Endometrial microvascular endothelial cells (primary cell): ENCODE results near the gene RELL1. TPM values are rescaled to one million over a fixed set of nuclear protein-coding genes. Genes with fewer than 3 reads are reported as not detected.

Experiments
- in situ Hi-C: cut with HindIII; loops from 2 replicates; pipeline ENCODE4 v1.10.0; 2017; ENCODE audit warnings: low sequenced_read_pairs, low pct_unique_long_range_greater_than_20kb; ENCODE audit errors: inconsistent ontology term
- total RNA-seq: library from RNA; depleted of rRNA; stranded (reverse); fragments of >200 nt; gene quantifications from one replicate; pipeline ENCODE4 v1.2.3, GENCODE V29; 2015; ENCODE audit errors: inconsistent ontology term

The RELL1 gene, protein sequence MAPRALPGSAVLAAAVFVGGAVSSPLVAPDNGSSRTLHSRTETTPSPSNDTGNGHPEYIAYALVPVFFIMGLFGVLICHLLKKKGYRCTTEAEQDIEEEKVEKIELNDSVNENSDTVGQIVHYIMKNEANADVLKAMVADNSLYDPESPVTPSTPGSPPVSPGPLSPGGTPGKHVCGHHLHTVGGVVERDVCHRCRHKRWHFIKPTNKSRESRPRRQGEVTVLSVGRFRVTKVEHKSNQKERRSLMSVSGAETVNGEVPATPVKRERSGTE
- 214 TPM for total RNA-seq

DNA sequence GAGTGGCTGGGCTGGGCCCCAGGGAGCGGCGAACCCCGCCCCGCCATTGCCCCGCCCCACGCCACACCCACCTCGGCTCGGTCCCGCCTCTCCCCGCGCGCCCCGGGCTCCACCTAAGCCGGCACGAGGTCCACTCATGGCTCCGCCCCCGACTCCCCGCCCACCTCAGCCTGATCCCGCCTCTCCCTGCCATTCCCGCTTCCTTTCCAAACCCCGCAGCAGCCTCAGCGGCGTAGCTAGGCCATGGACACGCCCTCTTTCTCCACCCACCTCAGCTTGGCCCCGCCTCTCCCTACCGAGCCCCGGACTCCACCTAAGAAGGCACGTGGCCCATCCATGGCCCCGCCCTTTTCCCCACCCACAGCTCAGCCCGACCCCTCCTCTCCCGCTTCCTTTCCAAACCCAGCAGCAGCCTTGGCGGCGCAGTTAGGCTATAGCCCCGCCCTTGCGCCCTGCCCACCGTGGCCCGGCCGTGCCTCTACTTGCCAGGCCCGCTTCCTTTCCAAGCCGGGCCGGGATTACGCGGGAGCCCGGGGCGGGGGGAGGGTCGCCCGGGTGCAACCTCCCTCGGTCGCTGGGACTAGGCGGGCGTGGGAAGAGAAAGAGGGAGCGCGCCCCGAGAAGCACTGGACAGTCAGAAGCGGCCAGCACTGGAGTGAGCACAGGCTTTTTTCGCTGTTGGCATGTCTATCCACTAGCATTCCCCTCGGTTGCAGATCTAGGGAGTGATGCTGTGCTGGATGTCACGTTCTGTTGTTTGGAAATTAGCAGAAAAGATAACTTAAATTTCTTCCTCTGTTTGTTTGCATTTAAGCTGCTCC, at the start of gene RELL1:
RELL1 (minus strand) TSS at position 4 of the 821 bp plus-strand sequence. CDS start 89 bp downstream, outside the sequence.
- in situ Hi-C loops: loop anchor here (5.0 kb wide), 1 partner anchor 34 kb away; no protein-coding TSS in a partner anchor

DNA sequence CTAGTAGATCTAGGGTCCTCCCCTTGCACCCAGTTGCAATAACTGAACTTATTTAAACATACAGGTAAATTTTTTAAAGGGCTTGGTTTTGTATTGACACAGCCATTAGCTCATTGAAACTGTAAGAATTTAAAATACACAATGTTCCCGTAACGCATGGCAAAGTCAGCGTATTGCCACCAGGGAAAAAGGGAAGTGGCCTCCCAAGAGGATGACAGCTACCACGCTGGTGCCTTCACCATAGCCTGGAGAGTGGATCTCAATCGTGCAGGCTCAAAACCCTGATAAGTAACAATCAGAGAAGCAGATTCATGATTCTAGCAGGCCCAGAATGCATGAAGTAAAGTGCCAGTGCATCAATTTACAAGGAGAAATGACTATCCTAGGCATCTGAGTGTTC, 49.4 kb upstream of the RELL1 start:
- in situ Hi-C loops: no loop called here

DNA sequence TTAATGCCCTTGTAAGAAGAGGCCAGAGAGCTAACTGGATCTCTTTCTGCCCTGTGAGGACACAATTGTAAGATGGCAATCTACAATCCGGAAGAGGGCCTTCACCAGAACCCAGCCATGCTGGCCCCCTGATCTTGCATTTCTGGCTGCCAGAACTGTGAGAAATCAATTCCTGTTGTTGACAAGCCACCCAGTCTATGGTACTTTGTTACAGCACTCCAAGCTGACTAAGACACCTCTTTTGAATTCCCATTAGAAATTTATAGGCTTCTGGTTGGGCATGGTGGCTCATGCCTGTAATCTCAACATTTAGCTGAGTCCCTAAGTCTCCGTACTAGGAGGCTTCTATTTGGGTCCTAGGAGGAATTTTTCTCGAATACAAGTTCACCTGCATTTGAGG, 48.8 kb upstream of the RELL1 start:
- in situ Hi-C loops: no loop called here

- in situ Hi-C loops: no loop called here
These were observed 47.2 kb upstream of the RELL1 start for GRCh38 chr4:37733240-37733867.

DNA sequence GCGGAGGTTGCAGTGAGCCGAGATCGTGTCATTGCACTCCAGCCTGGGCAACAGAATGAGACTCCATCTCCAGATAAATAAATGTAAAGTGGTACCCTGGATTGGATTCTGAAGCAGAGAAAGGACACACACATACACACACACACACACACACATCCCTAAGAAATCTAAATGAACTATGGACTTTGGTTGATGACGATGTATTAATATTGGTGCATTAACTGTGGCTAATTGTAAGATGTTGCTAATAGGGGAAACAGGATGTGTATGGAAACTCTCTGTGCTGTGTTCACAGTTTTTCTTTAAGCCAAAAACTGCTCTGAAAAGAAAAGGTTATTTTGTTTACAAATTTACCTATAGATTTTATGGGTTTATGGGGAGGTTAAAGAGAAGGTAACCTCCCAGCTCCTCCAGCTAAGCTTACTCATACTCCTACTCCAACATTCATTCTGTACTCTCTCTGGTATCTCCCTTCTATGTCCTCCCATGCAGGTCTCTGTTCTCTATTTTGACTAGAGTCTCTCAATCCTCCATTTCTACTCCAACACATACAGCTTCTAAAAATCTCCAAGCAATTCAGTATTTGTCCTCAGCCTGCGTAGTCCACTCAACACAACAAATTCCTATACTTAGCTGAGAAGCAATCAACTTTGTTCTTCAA, 46.5 kb upstream of the RELL1 start:
- in situ Hi-C loops: no loop called here

GRCh38 chr4:37729649-37730004, 43.5 kb upstream of the RELL1 start:
- in situ Hi-C loops: no loop called here

DNA sequence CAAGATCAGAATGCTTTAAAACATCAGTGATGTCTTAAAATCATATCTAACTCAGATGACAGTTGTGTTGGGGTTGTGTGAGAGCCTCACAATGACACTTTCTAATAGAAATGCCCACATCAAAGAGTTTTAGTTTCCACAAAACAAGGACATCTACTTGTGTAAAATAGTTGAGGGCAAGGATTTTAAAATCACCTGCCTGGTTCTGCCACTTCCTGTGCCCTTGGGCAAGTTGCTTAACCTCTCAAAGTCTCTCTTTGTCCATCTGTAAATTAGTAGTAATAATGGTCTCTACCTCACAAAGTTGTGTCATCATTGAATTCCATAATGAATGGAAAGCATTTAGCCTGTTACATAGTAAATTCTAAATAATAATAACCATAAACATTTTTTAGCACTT, 41.9 kb upstream of the RELL1 start:
- in situ Hi-C loops: no loop called here

DNA sequence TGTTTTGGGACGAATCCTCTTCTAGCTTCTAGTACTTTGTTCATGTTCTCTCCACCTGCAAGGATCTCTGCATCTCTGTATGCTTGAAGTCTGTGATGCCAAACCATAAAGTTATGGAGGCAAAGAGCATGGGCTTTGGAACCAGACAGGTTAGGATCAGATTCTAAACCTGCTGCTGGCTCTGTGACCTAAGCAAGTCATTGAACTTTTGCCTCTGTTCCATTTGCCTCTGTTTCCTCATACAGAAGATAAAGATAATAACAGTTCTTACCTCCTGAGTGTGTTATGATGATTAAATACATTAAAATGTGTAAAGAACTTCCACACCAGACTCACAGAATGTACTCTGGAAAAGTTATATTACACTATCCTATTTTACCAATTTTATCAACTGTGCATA, 41.5 kb upstream of the RELL1 start:
- in situ Hi-C loops: no loop called here

GRCh38 chr4:37726666-37727065, 40.5 kb upstream of the RELL1 start:
- in situ Hi-C loops: no loop called here

GRCh38 chr4:37725718-37726117, 39.5 kb upstream of the RELL1 start:
- in situ Hi-C loops: no loop called here

DNA sequence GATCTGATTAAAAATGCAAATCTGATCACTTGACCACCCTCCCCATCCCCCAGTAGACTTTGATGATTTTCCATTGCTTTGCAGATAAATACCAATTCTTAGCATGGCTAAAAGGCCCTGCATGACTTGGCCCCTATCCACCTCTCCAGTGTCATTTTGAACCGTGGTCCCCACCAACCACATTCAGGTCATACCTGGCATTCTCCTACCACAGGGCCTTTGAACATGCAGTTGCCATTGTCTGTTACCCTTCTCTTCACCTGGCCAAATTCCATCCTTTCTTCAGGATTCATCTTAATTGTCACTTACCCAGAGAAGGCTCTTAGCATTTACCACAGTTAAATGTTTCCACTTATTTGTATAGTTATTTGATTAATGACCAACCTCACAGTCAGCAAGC, 36.9 kb upstream of the RELL1 start:
- in situ Hi-C loops: no loop called here

DNA sequence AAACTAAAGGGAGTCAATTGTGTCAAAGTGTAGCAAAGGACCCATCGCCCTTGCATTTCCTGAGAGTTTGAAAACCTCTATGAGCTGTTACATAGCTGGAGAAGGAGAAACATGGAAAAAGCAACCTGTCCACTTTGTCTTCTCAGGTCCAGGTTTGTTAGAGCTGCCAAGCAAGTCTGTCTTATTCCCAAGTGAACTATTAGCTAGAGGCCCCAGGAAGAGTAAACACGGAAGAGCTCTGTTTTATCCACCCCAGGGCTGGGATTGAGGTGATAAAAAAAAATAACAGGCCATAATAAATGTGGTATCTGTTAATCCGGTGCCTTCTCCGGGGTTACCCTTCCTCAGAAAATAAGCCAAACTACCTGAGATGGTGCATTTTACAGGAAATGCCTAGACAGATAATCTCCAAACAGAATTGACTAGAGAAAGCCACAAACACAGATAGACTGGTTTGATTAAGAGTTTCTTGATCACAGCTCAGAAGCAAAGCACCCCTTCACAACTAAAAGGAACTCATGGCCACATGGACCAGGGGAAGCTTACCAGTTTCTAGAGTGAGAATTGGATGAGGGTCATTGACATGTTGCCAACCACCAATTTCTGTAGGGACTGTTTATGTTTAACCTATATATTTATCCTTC, 35.9 kb upstream of the RELL1 start:
- in situ Hi-C loops: no loop called here

DNA sequence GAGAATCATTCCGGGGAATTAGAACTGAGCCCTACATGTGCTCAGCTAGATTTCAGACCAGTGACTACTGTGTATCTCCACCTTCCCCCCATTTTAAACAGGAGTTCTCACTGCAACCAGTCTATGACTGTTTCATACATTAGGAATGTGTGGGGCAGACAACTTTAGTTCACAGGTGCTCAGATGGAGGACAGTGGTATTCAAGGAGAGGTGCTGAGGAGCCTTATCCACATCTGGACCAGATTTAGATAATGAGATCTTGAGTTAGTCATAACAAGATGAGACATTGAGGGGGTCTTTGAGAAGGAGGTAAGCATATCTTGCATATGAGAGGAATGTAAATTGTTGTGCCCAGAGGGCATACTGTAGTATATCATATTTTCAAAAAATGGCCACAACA, 32.8 kb upstream of the RELL1 start:
- in situ Hi-C loops: no loop called here

DNA sequence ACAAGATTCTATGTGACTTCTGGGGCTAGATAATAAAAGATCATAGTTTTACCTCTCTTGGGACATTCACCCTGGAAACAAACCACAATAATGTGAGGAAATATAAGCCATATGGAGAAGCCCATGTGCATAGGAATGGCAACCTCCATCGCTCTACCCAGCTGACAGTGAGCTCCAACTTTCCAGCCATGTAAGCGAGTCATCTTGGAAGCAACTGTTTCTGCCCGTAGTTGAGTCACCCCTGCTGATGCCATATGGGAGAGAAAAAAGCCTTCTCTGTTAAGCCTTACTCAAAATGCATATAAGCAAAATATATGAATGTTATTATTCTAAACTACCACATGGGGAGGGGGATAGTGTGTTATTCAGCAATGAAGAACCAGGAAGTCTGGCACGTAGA, 31.4 kb upstream of the RELL1 start:
- in situ Hi-C loops: no loop called here

- in situ Hi-C loops: no loop called here
These were observed 29.8 kb upstream of the RELL1 start for GRCh38 chr4:37715889-37716402.

GRCh38 chr4:37710491-37710890, 24.3 kb upstream of the RELL1 start:
- in situ Hi-C loops: no loop called here

DNA sequence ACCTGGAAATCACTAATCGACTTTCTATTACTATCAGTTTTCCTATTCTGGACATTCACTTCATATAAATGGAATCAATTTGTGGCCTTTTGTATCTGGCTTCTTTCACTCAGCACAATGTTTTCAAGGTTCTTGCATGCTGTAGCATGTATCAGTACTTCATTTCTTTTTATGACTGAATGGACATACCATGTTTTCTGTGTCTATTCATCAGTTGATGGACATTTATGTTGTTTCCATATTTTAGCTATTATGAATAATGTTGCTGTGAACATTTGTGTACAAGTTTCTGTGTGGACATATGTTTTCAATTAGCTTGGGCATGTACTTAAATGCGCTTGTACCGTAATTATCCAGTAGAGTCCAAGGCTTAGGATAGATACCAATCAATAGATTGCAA, 19.9 kb upstream of the RELL1 start:
- in situ Hi-C loops: no loop called here

DNA sequence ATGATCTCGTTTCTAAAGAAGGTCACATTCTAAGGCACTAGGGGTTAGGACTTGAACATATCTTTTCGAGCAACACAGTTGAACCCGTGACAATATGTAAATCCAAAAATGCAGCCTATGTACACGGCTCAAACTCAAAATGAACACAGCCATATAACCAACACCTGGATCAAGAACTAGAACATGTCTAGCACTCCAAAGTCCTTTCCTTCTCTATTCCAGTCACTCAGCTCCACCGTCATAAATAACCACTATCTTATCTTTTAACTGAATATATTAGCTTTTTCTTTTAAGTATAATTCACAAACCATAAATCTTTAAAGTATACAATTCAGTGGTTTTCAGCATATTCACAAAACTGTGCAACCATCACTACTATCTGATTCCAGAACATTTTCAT, 19.4 kb upstream of the RELL1 start:
- in situ Hi-C loops: no loop called here
